ENCODE data around the gene TSPAN9.

GRCh38 chr12:3154006-3154405 lies 76.8 kb downstream of the TSPAN9 start:
- TF ChIP-seq CTCF (IDR thresholded peaks at IDR 0.05): no peak
- TF ChIP-seq POLR2A (IDR thresholded peaks at IDR 0.05): no peak

All from testis (tissue), 2 donors.